K562 (cell line): ENCODE measurements around the gene SETDB1. TPM values are rescaled to one million over a fixed set of nuclear protein-coding genes. Genes with fewer than 3 reads are reported as not detected.

Experiments used
- BRF2 ChIP-seq: IDR thresholded peaks from 3 replicates; pipeline ENCODE4 v1.6.1; 2011; ENCODE audit warnings: borderline replicate concordance, mild to moderate bottlenecking; ENCODE audit not compliant: insufficient read length, insufficient read depth
- VEZF1 ChIP-seq: fragments of 200-800 bp; sonication (Bioruptor generic); IDR thresholded peaks from 2 replicates; pipeline ENCODE4 v1.6.1; 2017; ENCODE audit warnings: missing genetic modification characterization, missing compliant biosample characterization
- ZBTB40 ChIP-seq, 2 experiments: fragments of 450-650 bp in 1 of 2; sonication (generic) in 1 of 2; formaldehyde crosslinking in 1 of 2; IDR thresholded peaks; 2 replicates each; pipeline versions ENCODE4 v1.7.1 to v1.9.0; 2016 to 2022; ENCODE audit warnings: inconsistent platforms in 1 of 2, mild to moderate bottlenecking in 1 of 2, missing genetic modification reagents in 1 of 2
- polyA plus RNA-seq, 8 experiments: library from polyadenylated mRNA; depleted of rRNA in 4 of 8; stranded (reverse) in 5 of 8; unstranded in 3 of 8; fragments of >200 nt; fragmentation: Nextera tagmentation in 2 of 8; fragmentation: Illumina TruSeq in 1 of 8; extraction: Ambion mirVana in 2 of 8; extraction: Trizol in 1 of 8; gene quantifications; 2 replicates each; pipeline versions ENCODE4 v1.2.1 to v1.2.3, GENCODE V29; 2011 to 2014; ENCODE audit warnings: inconsistent platforms in 1 of 8, missing spikeins in 1 of 8
- total RNA-seq, 7 experiments: library from RNA; depleted of rRNA in 6 of 7; stranded (reverse); fragments of >200 nt in 6 of 7; fragmentation: Illumina TruSeq in 2 of 7; extraction: Trizol in 2 of 7; gene quantifications; 2 replicates each; pipeline versions ENCODE4 v1.2.1 to v1.2.3, GENCODE V29; 2011 to 2021; ENCODE audit warnings: low replicate concordance in 1 of 7

SETDB1 gene
- total and polyA plus RNA-seq, 9 of the 15 experiments (the other 6 are each of a cell fraction or from before 2014, with no cell fraction given) = 21.5 to 64.4 (median 42.0) TPM

- TF ChIP-seq ZBTB40 (IDR thresholded peaks at IDR 0.05) = peak; percentile 88
- TF ChIP-seq ZBTB40 (CRISPR knock-in tag; IDR thresholded peaks at IDR 0.05) = 0 out of 2 replicates have a peak, but pooled peaks have one; percentile 55
- TF ChIP-seq BRF2 = no peak
- 0 out of 2 replicates have a peak, but pooled peaks have one; percentile 34 for TF ChIP-seq VEZF1
Observed at GRCh38 chr1:150922519-150922975, 3.6 kb upstream of the SETDB1 start (continued).
